ENCODE measurements around the gene LSAMP.

The LSAMP gene

GRCh38 chr3:116280130-116280740 is 165.1 kb downstream of the LSAMP start:
- no peak overlapping the region for H3K4me2 ChIP-seq (ENCODE audit: low read depth, low read length, poor library complexity, severe bottlenecking)
- no peaks in the 10 kb centered on the region for H3K79me2 ChIP-seq (ENCODE audit: insufficient read depth, low read length)
- no peaks in the 10 kb centered on the region for H3K27me3 ChIP-seq (ENCODE audit: insufficient read depth, low read length, poor library complexity, severe bottlenecking)
- no peaks in the 10 kb centered on the region for H4K20me1 ChIP-seq (ENCODE audit: insufficient read depth, low read length, poor library complexity, severe bottlenecking)
- H3F3A ChIP-seq (ENCODE audit: low read depth): no peaks in the 10 kb centered on the region
- no peaks in the 10 kb centered on the region for H3K9me2 ChIP-seq (replicated peaks; ENCODE audit: low read depth, low read length)
- H3K9ac ChIP-seq (ENCODE audit: low read depth, low read length, poor library complexity, severe bottlenecking): no peak overlapping the region
- no peaks in the 10 kb centered on the region for H3K9me3 ChIP-seq (ENCODE audit: insufficient read depth, low read depth, low read length)
- H3K36me3 ChIP-seq (ENCODE audit: insufficient read depth, low read length): no peaks in the 10 kb centered on the region
- H3K4me3 ChIP-seq (ENCODE audit: low read length, poor library complexity, severe bottlenecking): no peak overlapping the region
- H2AFZ ChIP-seq (ENCODE audit: low read length): no peak overlapping the region
- no peak for TF ChIP-seq CTCF (conservative IDR thresholded peaks at IDR 0.05; ENCODE audit: low read length)
- TF ChIP-seq EZH2phosphoT487 (IDR thresholded peaks at IDR 0.05; ENCODE audit: borderline replicate concordance): no peak
- no peaks in the 10 kb centered on the region for H3K4me1 ChIP-seq (ENCODE audit: insufficient read depth, low read length, poor library complexity, severe bottlenecking)

GRCh38 chr3:116276675-116277074 is 168.6 kb downstream of the LSAMP start:
- TF ChIP-seq CTCF (conservative IDR thresholded peaks at IDR 0.05; ENCODE audit: low read length) (no peak), EZH2phosphoT487 (IDR thresholded peaks at IDR 0.05; ENCODE audit: borderline replicate concordance) (no peak)
- Histone ChIP-seq H3K79me2 (ENCODE audit: insufficient read depth, low read length) (no peaks in the 10 kb centered on the region), H3K36me3 (ENCODE audit: insufficient read depth, low read length) (no peaks in the 10 kb centered on the region), H3K9ac (ENCODE audit: low read depth, low read length, poor library complexity, severe bottlenecking) (no peak overlapping the region), H3K27me3 (ENCODE audit: insufficient read depth, low read length, poor library complexity, severe bottlenecking) (no peaks in the 10 kb centered on the region), H3K9me2 (replicated peaks; ENCODE audit: low read depth, low read length) (no peaks in the 10 kb centered on the region), H3K4me3 (ENCODE audit: low read length, poor library complexity, severe bottlenecking) (no peak overlapping the region), H2AFZ (ENCODE audit: low read length) (no peak overlapping the region), H3K4me1 (ENCODE audit: insufficient read depth, low read length, poor library complexity, severe bottlenecking) (no peaks in the 10 kb centered on the region), H4K20me1 (ENCODE audit: insufficient read depth, low read length, poor library complexity, severe bottlenecking) (no peaks in the 10 kb centered on the region), H3F3A (ENCODE audit: low read depth) (no peaks in the 10 kb centered on the region), H3K9me3 (ENCODE audit: insufficient read depth, low read depth, low read length) (no peaks in the 10 kb centered on the region), H3K4me2 (ENCODE audit: low read depth, low read length, poor library complexity, severe bottlenecking) (no peak overlapping the region)

- H3K36me3 ChIP-seq (ENCODE audit: insufficient read depth, low read length): no peaks in the 10 kb centered on the region
- H4K20me1 ChIP-seq (ENCODE audit: insufficient read depth, low read length, poor library complexity, severe bottlenecking): no peaks in the 10 kb centered on the region
- no peak overlapping the region for H2AFZ ChIP-seq (ENCODE audit: low read length)
- TF ChIP-seq CTCF (conservative IDR thresholded peaks at IDR 0.05; ENCODE audit: low read length) (no peak), EZH2phosphoT487 (IDR thresholded peaks at IDR 0.05; ENCODE audit: borderline replicate concordance) (no peak)
- H3K9me3 ChIP-seq (ENCODE audit: insufficient read depth, low read depth, low read length): no peaks in the 10 kb centered on the region
- no peak overlapping the region for H3K4me3 ChIP-seq (ENCODE audit: low read length, poor library complexity, severe bottlenecking)
- no peaks in the 10 kb centered on the region for H3K9me2 ChIP-seq (replicated peaks; ENCODE audit: low read depth, low read length)
- no peaks in the 10 kb centered on the region for H3F3A ChIP-seq (ENCODE audit: low read depth)
- no peaks in the 10 kb centered on the region for H3K27me3 ChIP-seq (ENCODE audit: insufficient read depth, low read length, poor library complexity, severe bottlenecking)
- no peaks in the 10 kb centered on the region for H3K4me1 ChIP-seq (ENCODE audit: insufficient read depth, low read length, poor library complexity, severe bottlenecking)
- no peaks in the 10 kb centered on the region for H3K79me2 ChIP-seq (ENCODE audit: insufficient read depth, low read length)
- no peak overlapping the region for H3K4me2 ChIP-seq (ENCODE audit: low read depth, low read length, poor library complexity, severe bottlenecking)
- H3K9ac ChIP-seq (ENCODE audit: low read depth, low read length, poor library complexity, severe bottlenecking): no peak overlapping the region
Observed at GRCh38 chr3:116270056-116270455, 175.2 kb downstream of the LSAMP start.
